Kidney epithelial cell (primary cell): ENCODE results near the gene LMOD2. TPM values are rescaled to one million over a fixed set of nuclear protein-coding genes. Genes with fewer than 3 reads are reported as not detected.

ENCODE experiments used
- DNase-seq: peaks from one replicate; pipeline ENCODE4 v3.0.0-alpha.2; 2010; ENCODE audit warnings: low read depth
- H3K27me3 ChIP-seq: 2 replicates; pipeline ENCODE4 v1.6.0; 2011; ENCODE audit warnings: low read length; ENCODE audit not compliant: control insufficient read depth, insufficient read depth
- H3K36me3 ChIP-seq: 2 replicates; pipeline ENCODE4 v1.5.1; 2011; ENCODE audit warnings: low read length; ENCODE audit not compliant: control insufficient read depth, insufficient read depth
- H3K4me3 ChIP-seq: 2 replicates; pipeline ENCODE4 v1.5.1; 2011; ENCODE audit warnings: low read depth, mild to moderate bottlenecking, control low read depth, low read length
- total RNA-seq: library from RNA; depleted of rRNA; stranded (reverse); fragments of >200 nt; gene quantifications from 2 replicates; pipeline ENCODE4 v1.2.3, GENCODE V29; 2015
- TF ChIP-seq, protein P1 (sequence below): IDR thresholded peaks from 2 replicates; pipeline ENCODE4 v1.5.1; 2011; ENCODE audit warnings: mild to moderate bottlenecking, moderate library complexity, low read length, control low read depth, inconsistent platforms; ENCODE audit not compliant: insufficient read depth, poor library complexity, severe bottlenecking

LMOD2 gene
- total RNA-seq, 1 donor from 2014 or later: not detected

DNA sequence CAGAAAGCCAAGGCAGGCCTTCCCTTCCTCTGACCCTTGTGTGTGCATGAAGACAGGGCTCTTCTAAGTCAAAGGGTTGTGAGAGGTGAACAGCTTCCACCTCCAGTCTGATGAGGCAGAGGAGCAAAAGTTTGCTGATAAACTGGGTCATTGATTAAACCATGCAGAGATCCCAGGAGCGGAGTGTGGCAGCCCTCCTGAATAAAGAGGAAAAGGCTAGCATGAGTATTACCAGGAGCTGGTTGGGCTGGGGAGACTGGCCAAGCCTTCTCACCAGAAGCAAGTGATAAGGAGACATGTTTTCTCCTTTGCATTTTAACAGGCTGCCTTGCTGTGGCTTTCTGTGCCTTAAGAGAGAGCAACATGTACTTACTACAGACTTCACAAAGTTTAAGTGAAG is 10.2 kb downstream of the LMOD2 start:
- Histone ChIP-seq H3K4me3 (no peak overlapping the region), H3K36me3 (no peaks in the 10 kb centered on the region), H3K27me3 (no peaks in the 10 kb centered on the region)
- DNase-seq: no peak
- TF ChIP-seq, protein P1, sequence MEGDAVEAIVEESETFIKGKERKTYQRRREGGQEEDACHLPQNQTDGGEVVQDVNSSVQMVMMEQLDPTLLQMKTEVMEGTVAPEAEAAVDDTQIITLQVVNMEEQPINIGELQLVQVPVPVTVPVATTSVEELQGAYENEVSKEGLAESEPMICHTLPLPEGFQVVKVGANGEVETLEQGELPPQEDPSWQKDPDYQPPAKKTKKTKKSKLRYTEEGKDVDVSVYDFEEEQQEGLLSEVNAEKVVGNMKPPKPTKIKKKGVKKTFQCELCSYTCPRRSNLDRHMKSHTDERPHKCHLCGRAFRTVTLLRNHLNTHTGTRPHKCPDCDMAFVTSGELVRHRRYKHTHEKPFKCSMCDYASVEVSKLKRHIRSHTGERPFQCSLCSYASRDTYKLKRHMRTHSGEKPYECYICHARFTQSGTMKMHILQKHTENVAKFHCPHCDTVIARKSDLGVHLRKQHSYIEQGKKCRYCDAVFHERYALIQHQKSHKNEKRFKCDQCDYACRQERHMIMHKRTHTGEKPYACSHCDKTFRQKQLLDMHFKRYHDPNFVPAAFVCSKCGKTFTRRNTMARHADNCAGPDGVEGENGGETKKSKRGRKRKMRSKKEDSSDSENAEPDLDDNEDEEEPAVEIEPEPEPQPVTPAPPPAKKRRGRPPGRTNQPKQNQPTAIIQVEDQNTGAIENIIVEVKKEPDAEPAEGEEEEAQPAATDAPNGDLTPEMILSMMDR: no peak

DNA sequence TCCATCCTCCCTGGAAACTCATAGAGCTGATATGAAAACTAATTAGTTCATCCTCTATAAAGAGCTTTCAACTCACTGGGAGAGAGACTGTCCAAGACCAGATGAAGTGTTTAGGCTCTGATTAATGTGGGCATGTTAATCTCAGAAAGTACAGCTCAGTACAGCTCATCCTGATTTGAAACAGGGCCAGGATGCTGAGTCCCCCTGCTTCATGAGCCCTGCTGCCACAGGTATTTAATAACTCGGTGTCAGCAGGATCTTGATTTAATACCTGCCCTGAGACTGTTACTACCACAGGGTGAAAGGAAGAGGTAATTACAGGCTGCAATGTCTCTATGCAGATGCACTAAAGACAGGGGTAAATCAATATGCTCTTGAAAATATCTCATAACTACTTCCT is 10.8 kb downstream of the LMOD2 start:
- H3K27me3 ChIP-seq: no peaks in the 10 kb centered on the region
- H3K4me3 ChIP-seq: no peak overlapping the region

DNA sequence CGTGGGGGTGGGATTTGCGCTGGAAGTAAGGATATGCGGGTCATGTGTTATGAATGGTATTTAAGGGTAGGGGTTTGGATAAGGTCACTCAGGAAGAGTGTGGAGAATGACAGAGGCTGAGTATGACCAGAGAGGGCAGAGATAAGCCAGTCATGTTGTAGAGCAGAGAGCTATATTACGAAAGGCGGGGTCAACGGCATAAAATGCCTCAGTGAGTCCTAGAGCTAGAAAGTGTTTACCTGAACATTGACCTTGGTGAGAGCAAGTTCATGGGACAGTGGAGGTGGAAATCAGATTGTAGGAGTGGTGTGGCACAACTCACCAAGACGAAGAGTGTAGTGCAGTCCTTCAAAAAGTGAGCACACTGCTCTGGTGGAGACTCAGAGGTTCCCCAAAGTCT is 13.8 kb downstream of the LMOD2 start:
- Histone ChIP-seq H3K36me3 (no peaks in the 10 kb centered on the region), H3K4me3 (no peak overlapping the region), H3K27me3 (no peaks in the 10 kb centered on the region)
- TF ChIP-seq, protein P1: no peak
- DNase-seq: no peak

More for the DNA sequence above, 10.8 kb downstream of the LMOD2 start:
- H3K36me3 ChIP-seq: no peaks in the 10 kb centered on the region
- no peak for DNase-seq
- TF ChIP-seq, protein P1: no peak

DNA sequence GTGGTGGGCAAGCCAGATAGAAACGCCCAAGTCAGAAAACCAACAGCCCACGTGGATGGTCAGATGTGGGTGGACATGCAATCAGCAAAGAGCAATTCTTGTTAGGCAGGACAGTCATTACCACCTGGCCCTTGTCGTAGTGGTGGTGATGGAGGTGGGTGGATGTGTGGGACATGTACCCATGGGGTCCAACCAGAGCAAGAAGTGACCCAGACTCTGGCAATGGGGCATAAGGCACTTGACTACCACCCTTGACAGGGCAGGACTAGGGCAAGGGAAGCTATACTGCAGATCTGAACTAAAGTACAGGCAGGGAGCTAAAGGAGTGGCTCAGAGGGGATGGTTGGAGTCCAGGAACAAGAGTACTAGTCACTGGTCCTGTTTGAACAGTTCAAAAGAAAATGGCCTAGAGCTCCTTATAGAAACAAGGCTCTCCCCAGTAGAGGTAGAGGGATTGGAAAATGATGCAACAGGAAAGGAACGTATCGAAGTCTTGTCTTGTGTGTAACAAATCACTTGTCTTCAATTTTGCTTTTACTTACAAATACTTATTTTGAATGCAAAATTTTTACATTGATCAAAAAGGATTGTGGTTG is 17.6 kb downstream of the LMOD2 start:
- Histone ChIP-seq H3K36me3 (no peaks in the 10 kb centered on the region), H3K4me3 (no peak overlapping the region), H3K27me3 (no peaks in the 10 kb centered on the region)
- TF ChIP-seq, protein P1: no peak
- no peak for DNase-seq

DNA sequence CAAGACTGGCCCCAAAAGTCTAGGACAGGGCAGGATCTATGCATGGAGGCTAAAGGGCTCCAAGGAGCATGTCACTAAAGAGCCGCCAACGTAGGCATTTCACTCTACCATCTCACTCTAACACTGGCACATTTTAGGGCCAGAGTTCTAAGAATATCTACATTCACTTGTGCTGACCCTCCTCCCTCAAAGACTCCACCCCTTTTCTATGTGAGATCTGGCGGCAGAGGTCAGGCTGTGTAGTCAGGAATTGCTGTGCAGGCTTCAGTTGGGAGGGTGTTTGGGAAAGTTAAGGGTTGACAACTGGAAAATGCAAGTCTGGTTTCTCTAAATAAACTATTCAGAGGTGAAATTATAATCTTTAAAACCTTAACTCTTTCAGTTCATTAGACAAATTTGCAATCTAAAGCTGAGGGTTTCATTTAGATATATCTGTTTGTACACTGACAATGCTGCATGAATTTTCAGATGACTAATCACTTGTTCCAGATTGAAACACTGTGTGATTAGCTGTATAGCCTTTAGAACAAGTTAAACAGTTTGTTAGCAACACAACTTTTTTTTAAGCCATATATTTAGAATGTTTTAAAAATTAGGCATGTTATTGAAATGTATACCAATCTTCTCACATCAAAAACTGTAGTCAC is 18.2 kb downstream of the LMOD2 start:
- TF ChIP-seq, protein P1: no peak
- no peak for DNase-seq
- H3K27me3 ChIP-seq: no peaks in the 10 kb centered on the region
- H3K4me3 ChIP-seq: no peak overlapping the region
- no peaks in the 10 kb centered on the region for H3K36me3 ChIP-seq
